ENCODE results near the gene POMT1. TPM values are rescaled to one million over a fixed set of nuclear protein-coding genes. Genes with fewer than 3 reads are reported as not detected.

The POMT1 gene
- total RNA-seq, 1 donor from 2014 or later = 15.7 TPM

DNA sequence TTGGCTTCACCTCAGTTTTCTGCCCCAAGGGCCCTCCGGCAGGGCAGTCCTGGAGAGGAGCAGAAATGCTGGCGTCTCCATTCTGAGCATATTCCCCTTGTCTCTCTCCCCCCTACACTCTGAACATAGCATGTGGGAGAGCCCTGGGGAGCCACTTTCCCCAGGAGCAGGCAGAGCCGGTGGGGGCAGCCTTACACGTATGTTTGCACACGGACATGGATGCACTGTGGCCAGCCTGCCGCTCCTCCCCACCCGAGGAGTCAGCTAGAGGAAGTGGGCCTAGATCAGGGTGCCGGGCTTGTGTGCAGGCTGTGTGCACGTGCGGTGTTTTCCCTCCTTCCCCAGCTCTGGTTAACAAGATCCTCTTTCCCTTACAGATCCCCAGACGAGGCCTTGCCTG lies 25.4 kb upstream of the POMT1 start:
- no peak for DNase-seq

- no peak for DNase-seq
Measured at GRCh38 chr9:131477816-131478419, 24.8 kb upstream of the POMT1 start.

GRCh38 chr9:131478421-131478868 lies 24.3 kb upstream of the POMT1 start:
- DNase-seq = no peak

- no peak for DNase-seq
Measured at GRCh38 chr9:131478911-131479310, 23.8 kb upstream of the POMT1 start.

- DNase-seq = no peak
Measured at GRCh38 chr9:131480258-131480657, 22.5 kb upstream of the POMT1 start.

GRCh38 chr9:131481441-131482342 lies 21.0 kb upstream of the POMT1 start:
- DNase-seq = peak; percentile 44

GRCh38 chr9:131482343-131483006 lies 20.2 kb upstream of the POMT1 start:
- no peak for DNase-seq

DNA sequence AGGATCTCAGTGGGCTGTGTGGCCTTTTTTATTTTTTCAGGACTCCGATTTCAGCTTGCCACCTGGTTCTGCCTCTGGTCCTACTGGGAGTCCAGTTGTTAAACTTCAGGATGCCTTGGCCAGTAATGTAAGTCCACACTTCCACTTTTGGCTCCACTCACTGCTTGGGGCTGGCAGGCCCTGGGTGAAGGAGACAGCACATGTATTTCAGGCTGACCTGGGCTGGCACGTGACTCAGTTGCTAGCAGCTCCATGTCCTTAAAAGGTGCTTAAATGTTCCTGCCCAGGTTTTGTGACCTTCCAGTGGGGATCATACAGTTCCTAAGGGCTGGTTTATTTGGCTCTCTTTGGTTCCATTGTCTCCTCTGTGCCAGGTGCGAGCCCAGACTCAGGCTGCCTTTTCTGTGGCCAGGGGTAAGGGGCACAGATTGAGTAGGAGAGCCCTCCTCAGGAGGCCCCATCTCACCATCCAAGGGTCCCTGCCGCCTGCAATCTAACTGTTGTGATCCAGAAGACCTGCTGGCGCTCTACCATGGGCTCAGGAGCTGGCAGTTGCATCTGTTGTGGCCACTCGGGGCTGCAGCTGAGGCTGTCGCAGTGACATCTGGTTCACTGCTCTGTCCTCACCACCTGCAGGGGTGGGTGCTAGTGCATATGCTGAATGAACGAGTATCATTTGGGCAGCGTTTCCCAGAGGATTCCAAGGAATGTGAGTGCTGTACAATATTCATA lies 19.2 kb upstream of the POMT1 start:
- DNase-seq = no peak

DNA sequence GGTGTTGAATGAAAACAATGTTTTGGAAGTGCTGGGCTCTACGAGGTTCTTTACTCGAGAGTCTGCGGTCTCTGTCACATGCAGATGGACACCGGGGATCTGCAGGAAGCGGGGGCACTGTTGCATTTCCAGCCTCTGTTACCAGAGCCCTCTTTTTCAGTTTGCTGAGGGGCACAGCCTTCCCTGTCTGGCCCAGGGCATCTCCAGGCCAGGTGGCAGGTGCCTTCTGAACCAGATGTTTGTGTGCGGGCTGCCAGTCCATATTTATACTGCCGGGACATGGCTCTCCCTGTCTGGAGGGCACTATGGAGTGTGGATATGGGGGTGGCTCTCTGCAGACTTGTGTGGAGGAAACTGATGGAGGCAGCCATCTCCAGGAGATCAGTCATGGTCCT lies 18.7 kb upstream of the POMT1 start:
- DNase-seq = no peak

GRCh38 chr9:131484560-131485185 lies 18.0 kb upstream of the POMT1 start:
- no peak for DNase-seq

- DNase-seq = no peak
Measured at GRCh38 chr9:131485206-131485605, 17.5 kb upstream of the POMT1 start.

DNA sequence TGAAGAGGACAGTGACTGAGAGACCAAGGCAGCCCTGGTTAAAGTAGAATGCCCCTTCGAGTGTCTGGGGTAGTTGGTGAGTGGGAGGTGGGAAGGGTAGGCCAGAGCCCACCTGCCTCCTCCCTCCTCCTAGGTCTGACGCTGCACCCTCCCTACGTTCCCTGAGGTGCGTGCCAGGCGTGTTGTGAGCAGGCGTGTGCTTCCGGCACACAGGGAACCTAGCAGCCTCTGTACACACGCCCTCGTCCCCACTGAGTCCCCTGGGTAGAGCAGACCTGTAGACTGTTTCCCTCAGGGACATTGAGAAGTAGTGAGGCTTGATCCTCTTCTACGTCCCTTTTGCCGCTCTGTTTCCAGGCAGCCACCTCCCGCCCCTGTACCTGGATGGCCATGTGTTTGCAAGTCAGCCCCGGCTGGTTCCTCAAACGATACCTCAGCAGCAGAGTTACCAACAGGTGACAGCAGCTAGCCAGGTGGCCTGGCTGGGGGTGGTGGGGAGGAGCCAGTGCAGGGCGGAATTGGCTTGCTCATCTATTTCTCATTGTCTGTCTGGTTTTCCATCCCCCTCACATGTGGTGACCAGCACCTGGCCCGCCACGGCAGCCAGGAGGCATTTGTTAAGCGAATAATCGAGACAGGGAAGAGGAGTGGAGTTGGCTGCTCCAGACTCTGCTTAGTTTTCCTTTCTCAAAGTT lies 16.8 kb upstream of the POMT1 start:
- no peak for DNase-seq

DNA sequence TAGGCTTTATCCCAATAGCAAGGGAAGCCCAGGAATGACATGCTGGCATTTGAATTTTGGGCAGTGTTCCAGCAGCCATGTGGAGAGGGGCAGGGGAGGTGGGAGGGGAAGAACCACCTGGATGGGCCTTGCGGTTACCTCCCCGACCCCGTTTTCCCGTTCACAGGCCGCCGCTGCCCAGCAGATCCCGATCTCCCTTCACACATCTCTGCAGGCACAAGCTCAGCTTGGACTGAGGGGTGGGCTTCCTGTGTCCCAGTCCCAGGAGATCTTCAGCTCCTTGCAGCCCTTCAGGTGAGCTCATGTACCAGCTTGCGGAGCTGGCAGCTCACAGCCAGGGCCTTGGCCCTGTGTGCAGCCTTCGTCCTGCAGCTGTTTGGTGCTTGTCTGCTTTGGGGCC lies 15.7 kb upstream of the POMT1 start:
- no peak for DNase-seq

DNA sequence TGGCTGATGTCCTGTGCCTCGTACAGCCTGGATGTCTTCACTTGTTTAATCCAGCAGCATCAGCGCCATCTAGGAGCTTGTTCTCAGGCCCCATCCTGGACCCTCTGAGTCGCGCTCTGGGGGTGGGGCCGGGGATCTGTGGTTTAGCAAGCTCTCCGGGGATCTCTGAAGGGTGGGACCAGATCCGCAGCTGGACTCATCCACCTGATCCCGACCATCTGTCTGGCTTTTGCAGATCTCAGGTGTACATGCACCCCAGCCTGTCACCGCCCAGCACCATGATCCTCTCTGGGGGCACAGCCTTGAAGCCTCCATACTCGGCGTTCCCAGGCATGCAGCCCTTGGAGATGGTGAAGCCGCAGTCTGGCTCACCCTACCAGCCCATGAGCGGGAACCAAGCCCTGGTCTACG lies 15.1 kb upstream of the POMT1 start:
- DNase-seq = no peak

- no peak for DNase-seq
Measured at GRCh38 chr9:131490514-131490913, 12.2 kb upstream of the POMT1 start.

- no peak for DNase-seq
Measured at GRCh38 chr9:131491001-131491710, 11.6 kb upstream of the POMT1 start.

DNA sequence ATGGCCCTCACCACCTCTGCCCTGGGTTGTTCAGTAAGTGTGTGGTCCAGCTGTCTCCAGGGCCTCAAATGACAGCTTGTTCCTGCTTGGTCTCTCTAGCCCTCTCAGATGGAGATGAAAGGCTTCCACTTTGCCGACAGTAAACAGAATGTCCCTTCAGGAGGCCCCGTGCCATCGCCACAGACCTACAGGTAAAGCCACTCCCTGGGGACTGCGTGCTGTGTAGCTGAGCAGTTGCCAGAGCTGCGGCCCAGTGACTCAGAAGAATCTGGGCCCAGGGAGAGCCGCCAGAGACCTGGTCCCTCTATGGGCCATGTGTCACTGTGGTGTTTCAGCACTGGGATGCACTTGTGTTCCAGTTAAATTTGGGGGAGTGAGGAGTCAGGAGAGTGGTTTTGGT lies 10.6 kb upstream of the POMT1 start:
- DNase-seq = no peak

DNA sequence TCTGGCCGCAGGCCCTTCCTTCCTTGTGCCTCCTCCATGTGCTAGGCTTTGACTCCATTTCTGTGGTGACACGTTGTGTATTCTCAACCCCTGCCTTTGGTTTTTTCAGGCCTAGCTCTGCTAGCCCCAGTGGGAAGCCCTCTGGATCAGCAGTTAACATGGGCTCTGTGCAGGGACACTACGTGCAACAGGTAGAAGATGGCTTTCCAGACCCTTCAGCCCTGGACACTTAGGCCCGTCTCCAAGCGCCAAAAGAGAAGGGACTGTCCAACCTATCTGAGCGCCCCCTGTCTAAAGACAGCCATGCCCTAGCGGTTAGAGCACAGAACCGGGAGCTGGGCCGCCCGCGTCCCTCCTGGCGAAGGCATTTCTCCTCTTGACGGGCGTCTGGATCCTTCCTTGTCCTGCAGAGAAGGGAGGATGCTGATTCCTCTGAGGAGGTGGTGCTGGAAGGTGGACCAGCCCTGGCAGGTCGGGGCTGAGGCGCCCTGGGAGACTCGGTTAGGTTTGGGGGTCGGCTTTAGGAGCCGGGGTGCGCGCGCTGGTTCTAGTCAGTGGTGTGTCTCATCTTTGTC lies 8.3 kb upstream of the POMT1 start:
- DNase-seq = no peak

- DNase-seq = no peak
Measured at GRCh38 chr9:131495785-131496184, 6.9 kb upstream of the POMT1 start.

GRCh38 chr9:131496844-131497405 lies 5.8 kb upstream of the POMT1 start:
- DNase-seq = no peak

Data from skin of body (tissue), 2 donors.